ENCODE data around the gene MS4A6A.
"Not testable (repeated sequence)": the region's sequence is repeated elsewhere in the genome, so short reads cannot be mapped to it uniquely, and the experiment has no call there.

The MS4A6A gene

DNA sequence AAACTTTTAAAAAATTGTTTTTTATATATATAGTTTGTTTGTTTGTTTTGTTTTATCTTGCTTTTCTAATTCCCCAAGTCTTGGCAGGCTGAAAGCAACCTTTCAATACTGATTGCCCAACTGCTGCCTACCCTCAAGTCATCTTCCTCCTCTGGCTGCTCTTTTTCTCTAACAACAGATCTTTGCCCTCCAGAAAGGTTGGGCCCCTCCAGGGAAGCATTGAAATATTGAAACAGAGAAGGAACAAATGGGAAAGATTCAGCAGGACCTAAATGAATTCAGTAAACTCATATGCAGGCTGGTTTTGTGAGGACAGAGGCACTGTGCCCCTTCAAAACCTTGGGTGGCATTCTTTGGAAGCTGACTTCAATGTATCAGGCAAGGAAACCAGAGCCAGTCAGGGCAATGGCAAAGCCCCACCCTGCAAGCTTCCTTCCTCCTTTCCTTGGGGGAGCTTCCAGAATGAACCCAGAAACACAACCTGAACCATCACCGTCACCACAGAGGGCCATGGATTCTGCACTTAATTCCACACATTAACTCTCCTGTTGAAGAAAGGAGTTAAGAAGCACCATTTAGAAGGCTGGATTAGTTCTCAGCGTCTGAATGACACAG, 815 bp upstream of the MS4A6A start:
- no peak for DNase-seq

DNA sequence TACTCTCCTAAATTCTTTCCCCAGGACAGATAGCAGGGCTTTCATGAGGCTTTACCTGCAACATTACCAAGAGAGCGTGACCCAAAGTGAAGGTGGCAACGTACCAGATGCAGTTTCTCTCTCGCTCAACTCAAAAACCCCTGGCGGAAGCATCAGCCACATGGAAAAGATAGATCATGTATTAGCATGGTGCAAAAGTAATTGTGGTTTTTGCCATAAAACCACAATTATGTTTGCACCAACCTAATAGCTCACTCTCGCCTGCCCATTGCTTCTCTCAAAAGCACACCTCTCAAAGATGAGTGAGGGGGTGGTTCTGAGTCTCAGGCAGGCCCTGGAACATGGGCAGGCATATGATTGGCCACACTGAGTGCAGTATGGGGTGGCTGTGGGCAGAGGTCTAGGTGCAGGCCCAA, 7.0 kb downstream of the MS4A6A start:
- no peak for DNase-seq

GRCh38 chr11:60172011-60172410, 10.9 kb downstream of the MS4A6A start:
- no peak for DNase-seq

DNA sequence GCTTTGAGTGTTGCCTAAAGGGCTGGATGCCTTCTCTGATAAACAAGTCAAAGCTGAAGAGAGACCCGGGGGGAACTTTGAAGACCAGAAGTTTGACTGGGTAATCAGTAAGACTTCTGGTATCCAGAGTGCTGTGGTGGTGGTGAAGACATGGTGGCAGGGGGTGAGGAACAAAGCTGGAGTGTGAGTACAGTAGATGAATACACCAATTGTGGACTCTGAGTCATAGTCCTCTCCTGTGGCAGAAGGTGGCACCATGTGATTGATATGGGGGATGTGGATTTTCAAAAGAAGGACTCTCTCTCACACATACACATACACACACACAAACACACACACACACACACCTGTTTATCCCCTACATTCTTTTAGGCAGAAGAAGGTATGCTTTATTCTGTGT, 12.3 kb downstream of the MS4A6A start:
- DNase-seq = no peak

- no peak for DNase-seq
These were observed 13.5 kb downstream of the MS4A6A start for GRCh38 chr11:60169264-60169915.

GRCh38 chr11:60168306-60168705, 14.6 kb downstream of the MS4A6A start:
- DNase-seq = no peak

GRCh38 chr11:60165951-60166350, 16.9 kb downstream of the MS4A6A start:
- no peak for DNase-seq

DNA sequence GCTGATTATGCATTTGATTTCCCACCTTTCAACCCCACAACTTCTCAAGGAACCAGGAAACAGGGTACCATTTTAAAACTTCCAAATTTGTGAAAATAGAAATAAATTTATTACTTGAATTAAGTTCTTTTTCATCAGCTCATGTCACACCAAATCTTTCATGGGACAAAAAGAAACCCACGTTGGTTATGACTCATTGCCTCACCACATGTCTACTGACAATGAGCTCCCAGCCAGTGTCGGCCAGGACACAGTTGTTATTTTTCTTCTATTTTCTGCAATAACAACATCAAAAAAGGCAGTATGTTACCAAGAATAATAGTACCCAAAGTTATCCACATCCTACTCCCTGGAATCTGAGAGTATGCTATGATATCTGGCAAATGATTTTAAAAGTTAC, 17.3 kb downstream of the MS4A6A start:
- no peak for DNase-seq

- no peak for DNase-seq
These were observed 18.3 kb downstream of the MS4A6A start for GRCh38 chr11:60164550-60165075.

DNA sequence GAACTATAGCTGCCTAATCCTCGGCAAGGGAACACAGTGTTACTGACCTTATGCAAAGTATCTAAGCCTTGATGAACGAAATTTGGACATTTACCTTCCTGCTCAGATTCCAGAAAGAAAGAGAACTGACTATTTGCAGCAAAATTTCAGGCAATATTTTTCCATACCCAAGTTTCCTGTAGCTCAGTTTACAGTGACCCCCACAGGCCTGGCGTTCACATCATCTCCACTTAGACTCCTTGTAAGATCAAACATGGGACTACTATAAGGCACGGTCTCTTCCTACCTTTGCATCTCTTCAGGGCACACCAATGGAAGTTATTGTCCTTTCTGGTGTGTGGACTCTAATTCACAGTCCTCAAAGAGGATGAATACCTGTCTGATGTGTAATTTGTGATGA, 21.1 kb downstream of the MS4A6A start:
- DNase-seq = no peak

- no peak for DNase-seq
These were observed 21.8 kb downstream of the MS4A6A start for GRCh38 chr11:60161107-60161506.

GRCh38 chr11:60159868-60160267, 23.0 kb downstream of the MS4A6A start:
- no peak for DNase-seq

- no peak for DNase-seq
These were observed 23.6 kb downstream of the MS4A6A start for GRCh38 chr11:60159284-60159683.

- no peak for DNase-seq
These were observed 24.2 kb downstream of the MS4A6A start for GRCh38 chr11:60158636-60159035.

- no peak for DNase-seq
These were observed 27.0 kb downstream of the MS4A6A start for GRCh38 chr11:60155931-60156330.

- DNase-seq = not testable (repeated sequence)
These were observed 30.2 kb downstream of the MS4A6A start for GRCh38 chr11:60152727-60153126.

- DNase-seq = no peak
These were observed 32.6 kb downstream of the MS4A6A start for GRCh38 chr11:60150279-60150678.

- no peak for DNase-seq
These were observed 37.2 kb downstream of the MS4A6A start for GRCh38 chr11:60145677-60146076.

- no peak for DNase-seq
These were observed 39.1 kb downstream of the MS4A6A start for GRCh38 chr11:60143768-60144167.

DNA sequence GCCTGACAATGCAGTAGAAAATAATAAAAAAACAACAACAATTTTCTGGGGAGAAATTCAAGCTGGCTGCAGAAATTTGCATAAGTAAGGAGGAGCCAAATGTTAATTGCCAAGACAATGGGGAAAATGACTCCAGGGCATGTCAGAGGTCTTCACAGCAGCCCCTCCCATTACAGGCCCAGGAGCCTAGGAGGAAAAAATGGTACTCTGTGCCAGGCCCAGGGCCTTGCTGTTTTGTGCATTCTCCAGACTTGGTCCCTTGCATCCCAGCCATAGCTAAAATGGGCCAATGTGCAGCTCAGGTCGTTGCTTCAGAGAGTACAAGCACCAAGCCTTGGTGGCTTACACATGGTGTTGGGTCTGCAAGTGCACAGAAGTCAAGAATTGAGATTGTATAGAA, 49.0 kb downstream of the MS4A6A start:
- no peak for DNase-seq

DNA sequence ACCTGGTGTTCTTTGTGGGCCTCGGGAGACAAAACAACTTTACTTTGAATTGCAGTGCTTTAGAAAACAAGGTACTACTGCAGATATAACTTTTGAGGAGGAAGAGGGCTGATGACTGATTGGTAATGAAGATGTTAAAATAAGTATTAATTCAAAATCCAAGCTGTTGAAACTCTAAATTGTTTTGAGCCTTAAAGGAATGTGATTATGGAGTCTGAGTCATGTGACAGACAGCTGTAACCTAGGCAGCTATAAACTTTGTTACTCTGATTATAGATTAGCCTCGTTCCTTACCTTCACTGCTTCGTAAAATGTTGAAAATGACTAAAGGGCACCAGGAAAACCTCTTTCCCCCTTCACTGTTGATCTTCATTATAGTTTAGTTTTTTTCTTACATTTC, 51.0 kb downstream of the MS4A6A start:
- no peak for DNase-seq

- peak; percentile 33 for DNase-seq
These were observed 52.4 kb downstream of the MS4A6A start for GRCh38 chr11:60130496-60130895.

- no peak for DNase-seq
These were observed 53.0 kb downstream of the MS4A6A start for GRCh38 chr11:60129853-60130252.

DNA sequence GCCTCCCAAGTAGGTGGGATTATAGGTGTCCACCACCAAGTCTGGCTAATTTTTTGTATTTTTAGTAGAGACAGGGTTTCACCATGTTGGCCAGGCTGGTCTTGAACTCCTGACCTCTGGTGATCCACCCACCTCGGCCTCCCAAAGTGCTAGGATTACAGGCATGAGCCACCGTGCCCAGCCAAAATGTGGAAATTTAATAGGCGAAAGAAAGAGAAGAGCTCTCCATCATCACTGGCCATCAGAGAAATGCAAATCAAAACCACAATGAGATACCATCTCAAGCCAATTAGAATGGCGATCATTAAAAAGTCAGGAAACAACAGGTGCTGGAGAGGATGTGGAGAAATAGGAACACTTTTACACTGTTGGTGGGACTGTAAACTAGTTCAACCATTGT, 54.0 kb downstream of the MS4A6A start:
- not testable (repeated sequence) for DNase-seq

DNA sequence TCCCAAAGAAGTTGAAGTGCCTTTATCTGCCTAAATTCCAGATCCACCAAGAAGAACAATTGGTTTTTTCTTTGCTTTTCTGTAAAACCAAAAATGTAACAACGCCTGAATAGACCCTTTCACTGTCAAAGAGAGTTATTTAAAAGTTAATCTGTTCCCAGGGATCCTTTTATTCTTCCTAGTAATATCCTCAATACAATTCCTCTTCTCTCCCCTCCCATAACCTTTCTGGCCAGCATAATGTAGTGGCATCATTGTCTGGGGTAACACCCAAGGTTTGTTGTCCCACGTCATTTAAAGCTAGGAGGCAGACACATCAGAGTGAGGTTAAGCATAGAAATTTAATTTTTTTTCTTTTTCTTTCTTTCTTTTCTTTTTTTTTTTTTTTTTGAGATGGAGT, 54.5 kb downstream of the MS4A6A start:
- no peak for DNase-seq
